Cardiac muscle cell (in vitro differentiated cells and primary cell): Measurements from ENCODE around the gene USP30. TPM values are rescaled to one million over a fixed set of nuclear protein-coding genes. Genes with fewer than 3 reads are reported as not detected.
"Not testable (repeated sequence)": the region's sequence is repeated elsewhere in the genome, so short reads cannot be mapped to it uniquely, and the experiment has no call there.

ENCODE experiments used
- DNase-seq, 2 donors: peaks; one replicate each; pipeline versions ENCODE4 v3.0.0 to v3.0.0-alpha.2; 2010 to 2017; ENCODE audit warnings: low read depth in 1 of 2, low spot score in 1 of 2
- H3K27ac ChIP-seq: fragments of 200-600 bp; sonication (generic); 2 replicates; pipeline ENCODE4 v1.5.1; 2016
- H3K27me3 ChIP-seq: fragments of 200-600 bp; sonication (generic); 2 replicates; pipeline ENCODE4 v1.6.0; 2016; ENCODE audit warnings: control low read depth
- H3K36me3 ChIP-seq: fragments of 200-600 bp; sonication (generic); 2 replicates; pipeline ENCODE4 v1.5.1; 2016; ENCODE audit warnings: control low read depth
- H3K4me1 ChIP-seq: fragments of 200-600 bp; sonication (generic); 2 replicates; pipeline ENCODE4 v1.8.1; 2017; ENCODE audit warnings: low read depth, mild to moderate bottlenecking, mixed run types
- H3K4me3 ChIP-seq: fragments of 200-600 bp; sonication (generic); 2 replicates; pipeline ENCODE4 v1.5.1; 2016; ENCODE audit warnings: mild to moderate bottlenecking
- H3K9me3 ChIP-seq: fragments of 200-600 bp; sonication (generic); 2 replicates; pipeline ENCODE4 v1.5.1; 2017; ENCODE audit warnings: low read depth, mild to moderate bottlenecking, control low read depth
- polyA plus RNA-seq: library from polyadenylated mRNA; unstranded; fragments of >200 nt; fragmentation: Nextera tagmentation; extraction: Ambion mirVana; gene quantifications from 2 replicates; pipeline ENCODE4 v1.2.1, GENCODE V29; 2016
- total RNA-seq: library from RNA; depleted of rRNA; stranded (reverse); fragments of >200 nt; gene quantifications from 2 replicates; pipeline ENCODE4 v1.2.3, GENCODE V29; 2016
- TF ChIP-seq, protein P1 (sequence below): IDR thresholded peaks from 2 replicates; pipeline ENCODE4 v1.5.1; 2012; ENCODE audit warnings: low read depth, mild to moderate bottlenecking, low read length

Gene USP30
- total and polyA plus RNA-seq, 2 experiments from 2014 or later: 18.9 to 21.0 TPM

DNA sequence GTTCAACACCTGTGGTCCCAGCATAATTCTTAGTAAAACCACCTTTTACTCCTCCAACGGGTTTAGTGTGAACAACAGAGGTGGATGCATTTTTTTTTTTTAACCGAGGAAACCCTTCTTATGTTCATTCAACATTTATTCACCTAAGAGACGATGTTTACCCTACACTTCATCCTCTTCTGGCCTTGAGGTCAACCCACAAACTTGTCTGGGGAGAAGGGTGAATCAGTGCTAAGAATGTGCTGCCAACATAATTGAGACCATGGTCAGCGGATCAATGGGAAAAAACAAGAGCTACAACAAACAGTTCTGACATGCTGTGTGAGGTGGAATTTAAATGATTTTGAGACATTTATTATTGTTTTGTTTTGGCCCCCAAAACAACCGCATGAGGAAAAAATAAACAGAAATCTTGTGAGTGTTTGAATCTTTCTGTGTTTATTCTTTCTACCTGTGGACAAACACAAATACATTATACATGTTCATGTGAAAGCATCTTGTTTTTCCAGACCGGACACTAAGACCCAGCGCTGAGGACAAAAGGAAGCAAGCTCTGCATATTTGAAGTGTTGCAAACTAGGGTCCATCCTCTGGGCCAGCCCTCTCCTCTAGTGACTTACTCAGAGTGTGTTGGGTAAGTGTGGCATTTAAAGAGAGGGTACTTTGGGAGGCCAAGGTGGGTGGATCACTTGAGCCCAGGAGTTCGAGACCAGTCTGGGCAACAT, 5.1 kb upstream of the USP30 start:
- Histone ChIP-seq H3K27me3 (no peaks in the 10 kb centered on the region), H3K9me3 (no peaks in the 10 kb centered on the region), H3K27ac (no peak overlapping the region), H3K4me1 (no peaks in the 10 kb centered on the region), H3K36me3 (no peaks in the 10 kb centered on the region), H3K4me3 (no peak overlapping the region)
- DNase-seq: no peak
- TF ChIP-seq, protein P1, sequence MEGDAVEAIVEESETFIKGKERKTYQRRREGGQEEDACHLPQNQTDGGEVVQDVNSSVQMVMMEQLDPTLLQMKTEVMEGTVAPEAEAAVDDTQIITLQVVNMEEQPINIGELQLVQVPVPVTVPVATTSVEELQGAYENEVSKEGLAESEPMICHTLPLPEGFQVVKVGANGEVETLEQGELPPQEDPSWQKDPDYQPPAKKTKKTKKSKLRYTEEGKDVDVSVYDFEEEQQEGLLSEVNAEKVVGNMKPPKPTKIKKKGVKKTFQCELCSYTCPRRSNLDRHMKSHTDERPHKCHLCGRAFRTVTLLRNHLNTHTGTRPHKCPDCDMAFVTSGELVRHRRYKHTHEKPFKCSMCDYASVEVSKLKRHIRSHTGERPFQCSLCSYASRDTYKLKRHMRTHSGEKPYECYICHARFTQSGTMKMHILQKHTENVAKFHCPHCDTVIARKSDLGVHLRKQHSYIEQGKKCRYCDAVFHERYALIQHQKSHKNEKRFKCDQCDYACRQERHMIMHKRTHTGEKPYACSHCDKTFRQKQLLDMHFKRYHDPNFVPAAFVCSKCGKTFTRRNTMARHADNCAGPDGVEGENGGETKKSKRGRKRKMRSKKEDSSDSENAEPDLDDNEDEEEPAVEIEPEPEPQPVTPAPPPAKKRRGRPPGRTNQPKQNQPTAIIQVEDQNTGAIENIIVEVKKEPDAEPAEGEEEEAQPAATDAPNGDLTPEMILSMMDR: no peak

GRCh38 chr12:109048706-109049105, 3.7 kb upstream of the USP30 start:
- H3K4me3 ChIP-seq, H3K27ac ChIP-seq, H3K9me3 ChIP-seq, H3K4me1 ChIP-seq, H3K36me3 ChIP-seq, DNase-seq, H3K27me3 ChIP-seq: not testable (repeated sequence)

- not testable (repeated sequence) for DNase-seq
Observed at GRCh38 chr12:109049794-109050193, 2.6 kb upstream of the USP30 start.

GRCh38 chr12:109052097-109052413, 321 bp upstream of the USP30 start:
- no peak for DNase-seq
- Histone ChIP-seq H3K27me3 (no peaks in the 10 kb centered on the region), H3K9me3 (no peaks in the 10 kb centered on the region), H3K4me3 (peak overlapping the region; percentile 81), H3K27ac (no peak overlapping the region), H3K4me1 (peaks cover 7% of the 10 kb centered on the region), H3K36me3 (peaks cover 4% of the 10 kb centered on the region)
- TF ChIP-seq, protein P1: no peak

More at GRCh38 chr12:109049794-109050193, 2.6 kb upstream of the USP30 start:
- H3K4me3 ChIP-seq, H3K4me1 ChIP-seq, H3K36me3 ChIP-seq, H3K9me3 ChIP-seq, H3K27me3 ChIP-seq, H3K27ac ChIP-seq: not testable (repeated sequence)

GRCh38 chr12:109053382-109054123, 1.2 kb downstream of the USP30 start:
- Histone ChIP-seq H3K27ac (peak overlapping the region; percentile 86), H3K27me3 (no peaks in the 10 kb centered on the region), H3K4me3 (peak overlapping the region; percentile 81), H3K9me3 (no peaks in the 10 kb centered on the region), H3K36me3 (peaks cover 6% of the 10 kb centered on the region), H3K4me1 (peaks cover 7% of the 10 kb centered on the region)
- peak; percentile 1 to 2 for DNase-seq
- TF ChIP-seq, protein P1: no peak

- H3K9me3 ChIP-seq, H3K27me3 ChIP-seq, H3K4me3 ChIP-seq, DNase-seq, H3K36me3 ChIP-seq, H3K4me1 ChIP-seq: not testable (repeated sequence)
- H3K27ac ChIP-seq: peak overlapping the region; percentile 86
Observed at GRCh38 chr12:109054124-109054513, 1.7 kb downstream of the USP30 start.

- DNase-seq: no peak
- Histone ChIP-seq H3K27ac (no peak overlapping the region), H3K36me3 (peaks cover 10% of the 10 kb centered on the region), H3K4me1 (peaks cover 7% of the 10 kb centered on the region), H3K4me3 (no peak overlapping the region), H3K27me3 (no peaks in the 10 kb centered on the region), H3K9me3 (no peaks in the 10 kb centered on the region)
- TF ChIP-seq, protein P1: no peak
Observed at GRCh38 chr12:109054520-109054919, 2.1 kb downstream of the USP30 start.
